ENCODE results near the gene TPST1.
"Not testable (repeated sequence)": the region's sequence is repeated elsewhere in the genome, so short reads cannot be mapped to it uniquely, and the experiment has no call there.

Gene TPST1

GRCh38 chr7:66380272-66380888 lies 175.2 kb downstream of the TPST1 start:
- no peak for DNase-seq (ENCODE audit: extremely low spot score)
- POLR2A ChIA-PET, result no interaction called here
- TF ChIP-seq LEF1 (IDR thresholded peaks at IDR 0.05; ENCODE audit: borderline replicate concordance) (no peak), ARNT (IDR thresholded peaks at IDR 0.05) (no peak)
- CTCF ChIA-PET, result no interaction called here

GRCh38 chr7:66382182-66382923 lies 177.2 kb downstream of the TPST1 start:
- POLR2A ChIA-PET; DNase-seq (ENCODE audit: extremely low spot score); CTCF ChIA-PET: not testable (repeated sequence)

GRCh38 chr7:66385191-66385905 lies 180.2 kb downstream of the TPST1 start:
- DNase-seq (ENCODE audit: extremely low spot score); POLR2A ChIA-PET: not testable (repeated sequence)

GRCh38 chr7:66395128-66395571 lies 190.0 kb downstream of the TPST1 start:
- POLR2A ChIA-PET; CTCF ChIA-PET; DNase-seq (ENCODE audit: extremely low spot score): not testable (repeated sequence)

More at GRCh38 chr7:66385191-66385905, 180.2 kb downstream of the TPST1 start:
- CTCF ChIA-PET, result not testable (repeated sequence)

GRCh38 chr7:66396052-66396451 lies 190.9 kb downstream of the TPST1 start:
- CTCF ChIA-PET; DNase-seq (ENCODE audit: extremely low spot score); POLR2A ChIA-PET: not testable (repeated sequence)

- DNase-seq (ENCODE audit: extremely low spot score); POLR2A ChIA-PET: not testable (repeated sequence)
Observed at GRCh38 chr7:66398841-66399240, 193.7 kb downstream of the TPST1 start.

GRCh38 chr7:66399566-66399965 lies 194.4 kb downstream of the TPST1 start:
- TF ChIP-seq SP1 (IDR thresholded peaks at IDR 0.05) (no peak), NFRKB (IDR thresholded peaks at IDR 0.05) (no peak)
- CTCF ChIA-PET, result no interaction called here
- DNase-seq (ENCODE audit: extremely low spot score), result no peak
- POLR2A ChIA-PET, result no interaction called here

More at GRCh38 chr7:66398841-66399240, 193.7 kb downstream of the TPST1 start:
- CTCF ChIA-PET, result not testable (repeated sequence)

- CTCF ChIA-PET, result no interaction called here
Observed at GRCh38 chr7:66400400-66400799, 195.3 kb downstream of the TPST1 start.

GRCh38 chr7:66401126-66401525 lies 196.0 kb downstream of the TPST1 start:
- CTCF ChIA-PET; DNase-seq (ENCODE audit: extremely low spot score); POLR2A ChIA-PET: not testable (repeated sequence)

More at GRCh38 chr7:66400400-66400799, 195.3 kb downstream of the TPST1 start:
- POLR2A ChIA-PET, result no interaction called here
- TF ChIP-seq BHLHE40 (IDR thresholded peaks at IDR 0.05; ENCODE audit: borderline replicate concordance) (no peak), NFRKB (IDR thresholded peaks at IDR 0.05) (no peak), CTBP1 (IDR thresholded peaks at IDR 0.05; ENCODE audit: borderline replicate concordance) (no peak), LEF1 (IDR thresholded peaks at IDR 0.05; ENCODE audit: borderline replicate concordance) (no peak), SP1 (IDR thresholded peaks at IDR 0.05) (no peak)
- no peak for DNase-seq (ENCODE audit: extremely low spot score)

- CTCF ChIA-PET; DNase-seq (ENCODE audit: extremely low spot score); POLR2A ChIA-PET: not testable (repeated sequence)
Observed at GRCh38 chr7:66401932-66402331, 196.8 kb downstream of the TPST1 start.

- POLR2A ChIA-PET, result no interaction called here
- DNase-seq (ENCODE audit: extremely low spot score), result no peak
- CTCF ChIA-PET, result no interaction called here
- TF ChIP-seq HDGF (IDR thresholded peaks at IDR 0.05; ENCODE audit: borderline replicate concordance) (no peak), TARDBP (IDR thresholded peaks at IDR 0.05) (no peak), ZNF384 (IDR thresholded peaks at IDR 0.05) (no peak), SP1 (IDR thresholded peaks at IDR 0.05) (no peak), BHLHE40 (IDR thresholded peaks at IDR 0.05; ENCODE audit: borderline replicate concordance) (no peak), NFRKB (IDR thresholded peaks at IDR 0.05) (no peak), L3MBTL2 (conservative IDR thresholded peaks at IDR 0.05) (no peak), ARNT (IDR thresholded peaks at IDR 0.05) (no peak), ELF4 (IDR thresholded peaks at IDR 0.05) (no peak), LEF1 (IDR thresholded peaks at IDR 0.05; ENCODE audit: borderline replicate concordance) (no peak), CTBP1 (IDR thresholded peaks at IDR 0.05; ENCODE audit: borderline replicate concordance) (no peak), PKNOX1 (IDR thresholded peaks at IDR 0.05) (no peak), FOXK2 (IDR thresholded peaks at IDR 0.05) (no peak), FOXA1 (IDR thresholded peaks at IDR 0.05) (no peak), FOXM1 (IDR thresholded peaks at IDR 0.05; ENCODE audit: borderline replicate concordance) (no peak), SUZ12 (IDR thresholded peaks at IDR 0.05) (no peak)
Observed at GRCh38 chr7:66403564-66403963, 198.4 kb downstream of the TPST1 start.
